HG03135 (cell line): ENCODE results near the gene GAB2.

Experiments
- ATAC-seq: cut with Tn5 transposase; IDR thresholded peaks from one replicate; pipeline ENCODE4 v1.9.1; 2021; ENCODE audit warnings: mild to moderate bottlenecking, moderate library complexity; ENCODE audit not compliant: unreplicated experiment

GAB2 gene

GRCh38 chr11:78166855-78167469, 250.7 kb downstream of the GAB2 start:
- ATAC-seq: no peak
